ENCODE results near the gene GFOD1. TPM values are rescaled to one million over a fixed set of nuclear protein-coding genes. Genes with fewer than 3 reads are reported as not detected.

Gene GFOD1
- polyA plus RNA-seq, 2 of the 4 experiments (the other 2 are of a cell fraction) = 2.7 to 3.5 TPM

DNA sequence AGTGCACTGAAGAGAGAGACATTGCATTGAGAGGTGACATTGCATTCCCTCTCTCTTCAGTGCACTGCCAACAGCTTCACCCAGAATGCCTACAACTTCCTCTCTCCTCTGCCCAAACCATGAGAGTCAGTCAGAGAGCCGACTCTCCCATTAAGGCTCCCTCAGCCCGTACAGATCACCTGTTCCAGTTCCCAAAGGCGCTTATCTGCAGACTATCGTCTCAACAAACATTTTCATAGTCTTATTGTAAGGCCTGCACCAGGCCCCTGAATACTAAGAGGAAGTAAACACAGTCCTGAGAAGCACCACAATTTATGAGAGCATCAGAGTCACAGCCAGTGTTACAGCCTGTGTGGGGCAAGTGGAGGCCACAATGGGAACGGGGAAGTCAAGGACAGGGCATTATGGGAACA is 53.7 kb downstream of the GFOD1 start:
- Histone ChIP-seq H3K9me3 (no peaks in the 10 kb centered on the region), H3K4me2 (no peak overlapping the region), H3K4me3 (no peak overlapping the region), H3K4me1 (peaks cover 19% of the 10 kb centered on the region; the same call in 2 of the 3 replicates), H3K27ac (no peak overlapping the region)
- TF ChIP-seq MYC (IDR thresholded peaks at IDR 0.05; ENCODE audit: borderline replicate concordance, low read length) = no peak
- TF ChIP-seq, protein P1, sequence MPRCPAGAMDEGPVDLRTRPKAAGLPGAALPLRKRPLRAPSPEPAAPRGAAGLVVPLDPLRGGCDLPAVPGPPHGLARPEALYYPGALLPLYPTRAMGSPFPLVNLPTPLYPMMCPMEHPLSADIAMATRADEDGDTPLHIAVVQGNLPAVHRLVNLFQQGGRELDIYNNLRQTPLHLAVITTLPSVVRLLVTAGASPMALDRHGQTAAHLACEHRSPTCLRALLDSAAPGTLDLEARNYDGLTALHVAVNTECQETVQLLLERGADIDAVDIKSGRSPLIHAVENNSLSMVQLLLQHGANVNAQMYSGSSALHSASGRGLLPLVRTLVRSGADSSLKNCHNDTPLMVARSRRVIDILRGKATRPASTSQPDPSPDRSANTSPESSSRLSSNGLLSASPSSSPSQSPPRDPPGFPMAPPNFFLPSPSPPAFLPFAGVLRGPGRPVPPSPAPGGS (IDR thresholded peaks at IDR 0.05) = no peak
- no peak for TF ChIP-seq JUNB (IDR thresholded peaks at IDR 0.05)
- no peak for TF ChIP-seq ESRRA (IDR thresholded peaks at IDR 0.05; ENCODE audit: borderline replicate concordance, low read length)
- no peak for TF ChIP-seq RNF2 (IDR thresholded peaks at IDR 0.05; ENCODE audit: borderline replicate concordance, low read depth)
- TF ChIP-seq MAFK (IDR thresholded peaks at IDR 0.05; ENCODE audit: partially characterized antibody) = no peak
- no peak for TF ChIP-seq POLR2AphosphoS2 (conservative IDR thresholded peaks at IDR 0.05; ENCODE audit: low read length)
- TF ChIP-seq TP53 (CRISPR knock-in tag; IDR thresholded peaks at IDR 0.05) = no peak
- no peak for TF ChIP-seq CHD2 (IDR thresholded peaks at IDR 0.05; ENCODE audit: low read length, partially characterized antibody)
- TF ChIP-seq JUN (IDR thresholded peaks at IDR 0.05) = no peak
- TF ChIP-seq FOSB (CRISPR knock-in tag; IDR thresholded peaks at IDR 0.05) = no peak
- TF ChIP-seq, protein P2, sequence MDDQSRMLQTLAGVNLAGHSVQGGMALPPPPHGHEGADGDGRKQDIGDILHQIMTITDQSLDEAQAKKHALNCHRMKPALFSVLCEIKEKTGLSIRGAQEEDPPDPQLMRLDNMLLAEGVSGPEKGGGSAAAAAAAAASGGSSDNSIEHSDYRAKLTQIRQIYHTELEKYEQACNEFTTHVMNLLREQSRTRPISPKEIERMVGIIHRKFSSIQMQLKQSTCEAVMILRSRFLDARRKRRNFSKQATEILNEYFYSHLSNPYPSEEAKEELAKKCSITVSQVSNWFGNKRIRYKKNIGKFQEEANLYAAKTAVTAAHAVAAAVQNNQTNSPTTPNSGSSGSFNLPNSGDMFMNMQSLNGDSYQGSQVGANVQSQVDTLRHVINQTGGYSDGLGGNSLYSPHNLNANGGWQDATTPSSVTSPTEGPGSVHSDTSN (IDR thresholded peaks at IDR 0.05) = no peak
- ATAC-seq (no peak), DNase-seq (ENCODE audit: low read depth in 1 of 2, low spot score in 1 of 2) (no peak), FAIRE-seq (no peak)
- WGBS (ENCODE audit: missing lambda C conversion rate) = 92% methylated on average over 5 of the region's 5 CpGs
- ChIA-PET POLR2A (no interaction called here), CTCF (no interaction called here)

DNA sequence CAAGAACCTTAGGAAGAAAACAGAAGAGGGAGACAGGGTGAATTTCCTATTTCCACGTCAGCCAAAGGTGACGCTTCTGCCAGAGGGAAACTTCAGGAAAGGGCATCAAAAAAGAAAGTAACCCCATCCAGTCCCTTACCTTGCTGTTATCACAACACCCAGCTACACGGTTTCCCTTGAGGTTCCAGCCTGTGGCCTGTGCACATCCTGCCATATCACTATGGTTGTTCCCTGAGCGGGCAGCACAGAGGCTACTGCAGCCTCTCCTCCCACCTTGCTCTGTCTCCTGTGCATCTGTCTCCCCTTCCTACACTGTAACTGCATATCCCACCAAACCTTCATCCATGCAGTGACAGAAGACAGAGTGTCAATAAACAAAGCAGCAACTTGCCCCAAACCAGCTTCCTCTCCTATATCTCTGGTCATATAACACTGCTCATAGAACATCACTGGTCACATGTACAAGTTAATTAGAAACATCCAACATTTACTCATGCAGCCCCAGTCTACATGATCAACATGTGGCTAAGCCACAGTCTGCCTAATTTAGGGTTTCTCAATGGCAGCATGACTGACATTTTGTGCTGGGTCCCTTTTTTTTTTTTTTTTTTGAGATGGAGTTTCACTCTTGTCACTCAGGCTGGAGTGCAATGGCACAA is 54.7 kb downstream of the GFOD1 start:
- no peak overlapping the region for H3K4me2 ChIP-seq
- TF ChIP-seq HOXB13 (CRISPR knock-in tag; IDR thresholded peaks at IDR 0.05; ENCODE audit: low read depth) (no peak), POLR2A (IDR thresholded peaks at IDR 0.05; ENCODE audit: low read length) (no peak), FOSL2 (IDR thresholded peaks at IDR 0.05) (no peak), FOSL2 (CRISPR knock-in tag; IDR thresholded peaks at IDR 0.05) (no peak), JUNB (IDR thresholded peaks at IDR 0.05) (no peak), GATA3 (IDR thresholded peaks at IDR 0.05; ENCODE audit: borderline replicate concordance) (no peak), MAZ (IDR thresholded peaks at IDR 0.05; ENCODE audit: borderline replicate concordance, low read depth, low read length) (no peak), TP53 (CRISPR knock-in tag; IDR thresholded peaks at IDR 0.05) (no peak), HDAC2 (IDR thresholded peaks at IDR 0.05) (no peak), CBX8 (IDR thresholded peaks at IDR 0.05) (no peak), TFCP2L1 (CRISPR knock-in tag; IDR thresholded peaks at IDR 0.05) (no peak), EHMT2 (IDR thresholded peaks at IDR 0.05; ENCODE audit: low read depth) (no peak)
- TF ChIP-seq, protein P3, sequence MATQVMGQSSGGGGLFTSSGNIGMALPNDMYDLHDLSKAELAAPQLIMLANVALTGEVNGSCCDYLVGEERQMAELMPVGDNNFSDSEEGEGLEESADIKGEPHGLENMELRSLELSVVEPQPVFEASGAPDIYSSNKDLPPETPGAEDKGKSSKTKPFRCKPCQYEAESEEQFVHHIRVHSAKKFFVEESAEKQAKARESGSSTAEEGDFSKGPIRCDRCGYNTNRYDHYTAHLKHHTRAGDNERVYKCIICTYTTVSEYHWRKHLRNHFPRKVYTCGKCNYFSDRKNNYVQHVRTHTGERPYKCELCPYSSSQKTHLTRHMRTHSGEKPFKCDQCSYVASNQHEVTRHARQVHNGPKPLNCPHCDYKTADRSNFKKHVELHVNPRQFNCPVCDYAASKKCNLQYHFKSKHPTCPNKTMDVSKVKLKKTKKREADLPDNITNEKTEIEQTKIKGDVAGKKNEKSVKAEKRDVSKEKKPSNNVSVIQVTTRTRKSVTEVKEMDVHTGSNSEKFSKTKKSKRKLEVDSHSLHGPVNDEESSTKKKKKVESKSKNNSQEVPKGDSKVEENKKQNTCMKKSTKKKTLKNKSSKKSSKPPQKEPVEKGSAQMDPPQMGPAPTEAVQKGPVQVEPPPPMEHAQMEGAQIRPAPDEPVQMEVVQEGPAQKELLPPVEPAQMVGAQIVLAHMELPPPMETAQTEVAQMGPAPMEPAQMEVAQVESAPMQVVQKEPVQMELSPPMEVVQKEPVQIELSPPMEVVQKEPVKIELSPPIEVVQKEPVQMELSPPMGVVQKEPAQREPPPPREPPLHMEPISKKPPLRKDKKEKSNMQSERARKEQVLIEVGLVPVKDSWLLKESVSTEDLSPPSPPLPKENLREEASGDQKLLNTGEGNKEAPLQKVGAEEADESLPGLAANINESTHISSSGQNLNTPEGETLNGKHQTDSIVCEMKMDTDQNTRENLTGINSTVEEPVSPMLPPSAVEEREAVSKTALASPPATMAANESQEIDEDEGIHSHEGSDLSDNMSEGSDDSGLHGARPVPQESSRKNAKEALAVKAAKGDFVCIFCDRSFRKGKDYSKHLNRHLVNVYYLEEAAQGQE (IDR thresholded peaks at IDR 0.05) = no peak
- DNase-seq (ENCODE audit: low read depth in 1 of 2, low spot score in 1 of 2) (no peak), ATAC-seq (no peak), FAIRE-seq (no peak)
- CTCF ChIA-PET = interaction anchor here (1.1 kb wide), 1 partner anchor 105 kb away, joined by 3 read pairs; no protein-coding TSS in a partner anchor
- H3K4me1 ChIP-seq = peaks cover 15% of the 10 kb centered on the region; the same call in 2 of the 3 replicates
- no peak overlapping the region for H3K4me3 ChIP-seq
- WGBS (ENCODE audit: missing lambda C conversion rate) = 89% methylated on average over 4 of the region's 4 CpGs
- no peaks in the 10 kb centered on the region for H3K9me3 ChIP-seq
- POLR2A ChIA-PET = no interaction called here
- no peak overlapping the region for H3K27ac ChIP-seq

Data from A549 (cell line).